ENCODE data around the gene AKR1C8.
"Not testable (repeated sequence)": the region's sequence is repeated elsewhere in the genome, so short reads cannot be mapped to it uniquely, and the experiment has no call there.

Gene AKR1C8

DNA sequence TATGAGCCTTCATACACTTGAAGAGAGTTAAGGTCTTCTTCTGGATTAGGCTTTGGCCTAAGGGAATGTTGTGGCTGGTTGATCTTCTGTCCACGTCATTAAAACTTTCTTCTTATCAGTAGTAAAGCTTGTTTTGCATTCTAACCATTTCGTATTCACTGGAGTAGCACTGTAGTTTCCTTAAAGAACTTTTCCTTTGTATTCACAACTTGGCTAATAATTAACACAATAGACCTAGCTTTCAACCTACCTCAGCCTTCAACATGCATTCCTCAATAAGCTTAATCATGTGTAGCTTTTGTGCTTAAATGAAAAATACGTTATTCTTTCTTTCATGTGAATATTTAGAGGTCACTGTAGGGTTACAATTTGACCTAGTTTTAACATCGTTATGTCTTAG lies 42.8 kb downstream of the AKR1C8 start:
- TF ChIP-seq CTCF (IDR thresholded peaks at IDR 0.05; ENCODE audit: unreplicated experiment in 3 of 3): no peak
- Mint-ChIP-seq H3K36me3 (ENCODE audit: low read depth) (no peaks in the 10 kb centered on the region), H3K4me1 (peaks cover 5% of the 10 kb centered on the region), H3K9me3 (peaks cover 29% of the 10 kb centered on the region), H3K27me3 (ENCODE audit: low read depth) (no peaks in the 10 kb centered on the region), H3K4me3 (no peak overlapping the region), H3K27ac (peak overlapping the region; percentile 64 to 74 (median 73))

DNA sequence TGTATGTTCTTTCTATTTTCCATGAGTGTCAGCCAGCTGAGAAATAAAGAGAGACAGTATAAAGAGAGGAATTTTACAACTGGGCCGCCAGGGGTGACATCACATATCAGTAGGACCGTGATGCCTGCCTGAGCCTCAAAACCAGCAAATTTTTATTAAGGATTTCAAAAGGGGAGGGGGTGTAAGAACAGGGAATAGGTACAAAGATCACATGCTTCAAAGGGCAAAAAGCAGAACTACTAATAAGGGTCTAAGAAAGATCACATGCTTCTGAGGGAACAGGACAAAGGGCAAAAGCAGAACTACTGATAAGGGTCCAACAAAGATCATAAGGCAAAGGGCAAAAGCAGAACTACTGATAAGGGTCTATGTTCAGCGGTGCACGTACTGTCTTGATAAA lies 47.3 kb downstream of the AKR1C8 start:
- not testable (repeated sequence) for H3K36me3 Mint-ChIP-seq (ENCODE audit: low read depth); H3K4me3 Mint-ChIP-seq; H3K27me3 Mint-ChIP-seq (ENCODE audit: low read depth); H3K27ac Mint-ChIP-seq; H3K4me1 Mint-ChIP-seq
- H3K9me3 Mint-ChIP-seq: peaks cover 22% of the 10 kb centered on the region

GRCh38 chr10:5136468-5137087 lies 48.4 kb downstream of the AKR1C8 start:
- peaks cover 27% of the 10 kb centered on the region for H3K9me3 Mint-ChIP-seq
- no peaks in the 10 kb centered on the region for H3K36me3 Mint-ChIP-seq (ENCODE audit: low read depth)
- H3K27ac Mint-ChIP-seq: no peak overlapping the region
- H3K27me3 Mint-ChIP-seq (ENCODE audit: low read depth): no peaks in the 10 kb centered on the region
- H3K4me1 Mint-ChIP-seq: no peaks in the 10 kb centered on the region
- TF ChIP-seq CTCF (IDR thresholded peaks at IDR 0.05; ENCODE audit: unreplicated experiment in 3 of 3): no peak
- H3K4me3 Mint-ChIP-seq: no peak overlapping the region

GRCh38 chr10:5135581-5135980 lies 49.4 kb downstream of the AKR1C8 start:
- no peak overlapping the region for H3K4me3 Mint-ChIP-seq
- no peak overlapping the region for H3K27ac Mint-ChIP-seq
- no peaks in the 10 kb centered on the region for H3K4me1 Mint-ChIP-seq
- H3K9me3 Mint-ChIP-seq: peaks cover 23% of the 10 kb centered on the region
- no peaks in the 10 kb centered on the region for H3K27me3 Mint-ChIP-seq (ENCODE audit: low read depth)
- H3K36me3 Mint-ChIP-seq (ENCODE audit: low read depth): no peaks in the 10 kb centered on the region
- no peak for TF ChIP-seq CTCF (IDR thresholded peaks at IDR 0.05; ENCODE audit: unreplicated experiment in 3 of 3)

- no peaks in the 10 kb centered on the region for H3K36me3 Mint-ChIP-seq (ENCODE audit: low read depth)
- peaks cover 8% of the 10 kb centered on the region for H3K27me3 Mint-ChIP-seq (ENCODE audit: low read depth)
- no peak overlapping the region for H3K4me3 Mint-ChIP-seq
- no peak overlapping the region for H3K27ac Mint-ChIP-seq
- peaks cover 18% of the 10 kb centered on the region for H3K9me3 Mint-ChIP-seq
- H3K4me1 Mint-ChIP-seq: no peaks in the 10 kb centered on the region
- TF ChIP-seq CTCF (IDR thresholded peaks at IDR 0.05; ENCODE audit: unreplicated experiment in 3 of 3): no peak
Measured at GRCh38 chr10:5125315-5126044, 59.5 kb downstream of the AKR1C8 start.

DNA sequence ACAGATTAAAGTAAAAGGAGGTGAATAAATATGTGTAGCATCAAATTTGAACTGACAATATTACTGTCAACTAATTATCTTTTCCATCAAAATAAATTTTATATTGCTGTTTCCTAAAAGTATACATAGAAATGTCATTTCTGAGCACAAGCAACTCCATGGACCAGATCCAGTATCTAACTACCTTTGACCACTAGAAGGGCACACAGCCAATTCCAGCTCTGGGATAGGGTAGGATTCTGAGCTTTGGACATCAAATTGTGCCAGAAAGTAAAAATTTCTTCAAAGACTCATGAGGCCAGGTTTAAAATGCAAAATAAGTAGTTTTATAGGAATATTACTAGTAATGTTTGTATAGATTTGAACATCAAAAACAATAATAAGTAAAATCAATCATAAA lies 61.1 kb downstream of the AKR1C8 start:
- TF ChIP-seq CTCF (IDR thresholded peaks at IDR 0.05; ENCODE audit: unreplicated experiment in 3 of 3): no peak
- Mint-ChIP-seq H3K27me3 (ENCODE audit: low read depth) (peaks cover 4% of the 10 kb centered on the region), H3K4me3 (no peak overlapping the region)

GRCh38 chr10:5119997-5120396 lies 65.0 kb downstream of the AKR1C8 start:
- not testable (repeated sequence) for H3K27me3 Mint-ChIP-seq (ENCODE audit: low read depth); H3K36me3 Mint-ChIP-seq (ENCODE audit: low read depth); H3K4me3 Mint-ChIP-seq; H3K4me1 Mint-ChIP-seq; H3K27ac Mint-ChIP-seq
- peaks cover 25% of the 10 kb centered on the region for H3K9me3 Mint-ChIP-seq

More for the DNA sequence above, 61.1 kb downstream of the AKR1C8 start:
- Mint-ChIP-seq H3K36me3 (ENCODE audit: low read depth) (no peaks in the 10 kb centered on the region), H3K27ac (no peak overlapping the region), H3K9me3 (peaks cover 17% of the 10 kb centered on the region), H3K4me1 (no peaks in the 10 kb centered on the region)

Measured in nephron (organoid).